Cortex of kidney (tissue), 1 donor: ENCODE measurements around the gene IKBKE.

Experiments used
- DNase-seq: peaks from one replicate; lab custom pipeline; 2025; lab: John Stamatoyannopoulos, UW

IKBKE gene

GRCh38 chr1:206512058-206512850 lies 42.0 kb downstream of the IKBKE start:
- no peak for DNase-seq

- no peak for DNase-seq
Observed at GRCh38 chr1:206512851-206513180, 42.5 kb downstream of the IKBKE start.

DNA sequence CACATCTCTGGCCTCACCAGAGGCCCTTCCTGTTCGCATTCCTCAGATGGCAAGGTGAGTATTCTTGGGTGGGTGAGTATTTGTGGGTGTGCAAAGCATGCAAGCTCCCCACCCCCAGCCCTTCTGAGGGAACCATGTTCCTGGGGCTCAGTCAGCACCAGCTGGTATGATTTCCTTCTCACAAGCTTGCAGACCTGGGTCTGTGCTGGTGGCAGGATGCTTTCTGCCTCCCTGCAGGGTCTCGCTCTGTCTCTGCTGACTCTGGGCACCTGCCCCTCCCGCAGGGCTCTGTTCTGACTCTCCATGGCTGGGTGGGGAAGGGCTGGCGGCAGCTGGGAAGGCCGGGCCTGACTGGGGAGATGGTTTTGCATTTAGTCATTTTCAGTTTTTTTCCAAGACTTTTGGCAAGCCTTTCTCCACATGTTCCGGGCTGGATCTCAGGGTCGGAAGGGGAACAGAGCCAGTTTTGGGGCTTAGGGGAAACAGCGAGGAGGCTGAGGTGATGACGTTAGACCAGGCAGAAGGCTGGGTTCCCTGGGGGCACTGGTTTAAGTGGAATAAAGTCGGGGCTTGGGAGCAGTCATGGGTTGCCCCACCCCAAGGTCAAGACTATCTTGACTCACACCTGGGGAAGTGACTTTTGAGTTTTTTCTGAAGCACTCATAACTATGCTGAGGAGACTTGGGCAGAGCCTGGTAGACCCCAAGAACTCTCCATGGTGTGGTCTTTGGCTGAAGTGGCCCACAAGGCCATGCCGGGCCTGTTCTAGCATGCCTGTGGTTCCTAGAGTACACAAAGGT lies 43.2 kb downstream of the IKBKE start:
- DNase-seq, result no peak

DNA sequence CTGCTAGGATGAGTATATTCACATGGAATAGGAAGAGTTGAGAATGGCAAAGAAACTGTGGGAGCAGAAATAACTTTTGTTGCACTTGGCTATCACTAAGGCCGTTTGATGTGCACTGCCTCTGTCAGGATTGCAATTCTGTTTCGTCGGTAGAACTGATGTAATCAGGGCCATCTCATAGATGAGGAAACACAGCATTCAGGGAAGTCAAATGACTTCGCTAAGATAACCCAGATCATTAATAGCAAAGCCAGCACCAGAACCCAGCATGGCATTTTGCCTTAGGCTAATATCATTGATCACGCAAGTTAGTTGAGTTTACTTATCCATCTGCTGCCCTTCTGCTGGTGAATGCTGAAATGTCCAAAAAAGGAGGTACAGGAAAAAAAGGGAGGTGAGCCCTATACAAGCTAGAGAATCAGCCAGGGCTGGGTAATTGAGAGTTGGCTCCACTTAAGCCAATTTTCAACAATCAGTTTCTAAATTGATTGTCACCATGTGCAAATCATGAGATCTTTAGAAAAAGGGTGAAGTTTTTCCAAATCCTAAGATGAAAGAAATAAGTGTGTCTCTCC lies 44.6 kb downstream of the IKBKE start:
- DNase-seq, result no peak

DNA sequence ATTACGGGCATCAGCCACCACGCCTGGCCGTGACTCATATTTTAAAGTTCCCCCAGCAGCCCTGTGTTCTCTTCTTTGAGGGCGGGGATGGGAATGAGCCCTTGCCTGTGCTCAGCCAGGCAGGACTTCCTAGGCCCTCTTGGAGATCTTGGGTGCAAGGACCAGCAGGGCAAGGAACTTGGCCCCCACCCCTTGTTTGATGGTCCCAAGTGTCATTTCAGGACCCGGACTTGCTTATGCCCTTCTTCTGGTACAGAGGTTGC lies 46.4 kb downstream of the IKBKE start:
- DNase-seq, result no peak

DNA sequence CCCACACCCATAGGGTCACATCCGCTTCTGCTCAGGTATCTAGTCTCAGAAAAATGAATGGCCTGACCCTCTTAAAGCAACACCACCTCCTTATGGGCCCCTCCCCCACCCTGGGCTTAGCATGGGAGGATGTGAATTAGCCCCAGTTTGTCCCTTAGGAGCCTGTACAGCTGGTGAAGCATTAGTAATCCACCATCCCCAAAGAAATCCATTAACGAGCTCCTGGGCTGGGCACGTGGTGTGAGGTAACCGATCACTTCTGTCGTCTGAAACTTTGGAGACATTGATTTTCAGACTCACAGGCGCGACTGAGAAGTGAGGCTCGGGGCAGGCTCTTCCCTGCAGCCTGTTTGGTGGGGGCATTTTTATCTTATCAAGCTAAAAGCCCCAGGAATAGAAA lies 47.5 kb downstream of the IKBKE start:
- DNase-seq, result no peak

DNA sequence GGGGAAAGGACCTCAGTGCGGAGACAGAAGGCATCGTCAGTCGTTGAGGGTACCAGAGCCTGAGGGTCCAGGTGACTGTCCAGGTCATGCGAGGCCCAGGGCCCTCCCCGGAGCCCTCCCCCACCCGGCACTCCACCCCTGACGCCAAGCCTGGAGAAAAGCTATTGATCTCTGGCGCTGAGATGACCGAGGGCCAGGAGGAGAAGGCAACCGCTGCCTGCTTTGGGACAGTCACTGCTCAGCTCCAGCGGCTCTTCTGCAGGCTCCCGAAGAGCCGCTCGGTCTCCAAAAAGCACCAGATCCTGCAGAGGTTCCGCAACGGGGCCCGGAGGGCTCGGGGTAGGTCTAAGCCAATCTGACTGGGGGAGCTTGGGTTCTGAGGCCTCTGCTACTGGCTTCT lies 47.9 kb downstream of the IKBKE start:
- no peak for DNase-seq

DNA sequence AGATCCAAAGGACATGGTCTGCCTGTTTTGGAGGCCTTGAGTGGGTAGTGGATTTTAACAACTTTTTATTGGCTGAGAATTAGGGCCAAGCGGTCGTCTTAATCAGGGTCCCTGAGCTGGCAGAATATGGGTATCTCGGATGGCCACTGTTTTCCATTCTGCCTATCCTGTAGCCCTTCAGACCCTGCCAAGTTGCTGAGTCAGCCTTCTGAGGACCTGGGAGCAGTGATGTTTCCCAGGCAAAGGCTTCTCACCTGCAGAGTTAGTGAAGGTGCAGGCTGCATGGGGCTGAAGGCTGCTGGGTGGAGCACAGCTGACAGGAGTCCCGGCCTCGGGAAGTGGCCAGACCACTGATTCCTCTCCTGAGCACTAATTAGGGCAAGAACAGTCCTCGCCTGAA lies 48.5 kb downstream of the IKBKE start:
- DNase-seq, result no peak

GRCh38 chr1:206521127-206521526 lies 50.9 kb downstream of the IKBKE start:
- no peak for DNase-seq

DNA sequence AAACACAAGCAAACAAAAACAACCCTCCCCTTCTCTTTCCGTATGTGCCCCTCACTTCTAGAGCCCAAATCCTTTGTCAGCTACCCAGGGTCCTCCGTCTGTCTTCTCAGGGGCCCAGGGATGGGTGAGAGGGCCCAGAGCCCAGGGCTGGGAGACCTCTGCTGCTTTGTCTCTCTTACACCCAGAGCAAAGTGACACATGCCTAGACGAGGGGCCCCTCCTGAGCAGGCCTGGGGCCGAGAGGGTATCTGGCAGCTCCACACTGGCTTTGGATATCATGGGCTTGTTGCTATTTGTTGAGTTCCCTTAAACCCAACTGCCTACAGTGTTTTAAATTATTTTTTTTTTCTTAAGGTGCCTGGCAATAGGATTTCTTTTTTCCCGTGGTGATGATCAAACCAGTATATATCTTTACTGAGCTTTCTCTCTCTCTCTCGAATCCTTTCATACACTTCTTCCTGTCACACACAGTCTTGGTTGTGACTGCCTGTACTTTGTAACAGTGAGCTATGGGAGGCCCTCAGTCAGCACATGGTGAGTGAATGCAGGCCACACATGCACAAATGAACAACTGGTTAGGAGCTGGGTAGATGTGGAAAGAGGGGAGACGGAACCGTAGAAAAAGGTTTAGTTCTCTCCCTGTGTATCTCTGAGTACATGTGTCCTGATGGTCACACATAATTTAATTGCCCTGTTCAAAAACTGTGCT lies 51.6 kb downstream of the IKBKE start:
- DNase-seq, result no peak

DNA sequence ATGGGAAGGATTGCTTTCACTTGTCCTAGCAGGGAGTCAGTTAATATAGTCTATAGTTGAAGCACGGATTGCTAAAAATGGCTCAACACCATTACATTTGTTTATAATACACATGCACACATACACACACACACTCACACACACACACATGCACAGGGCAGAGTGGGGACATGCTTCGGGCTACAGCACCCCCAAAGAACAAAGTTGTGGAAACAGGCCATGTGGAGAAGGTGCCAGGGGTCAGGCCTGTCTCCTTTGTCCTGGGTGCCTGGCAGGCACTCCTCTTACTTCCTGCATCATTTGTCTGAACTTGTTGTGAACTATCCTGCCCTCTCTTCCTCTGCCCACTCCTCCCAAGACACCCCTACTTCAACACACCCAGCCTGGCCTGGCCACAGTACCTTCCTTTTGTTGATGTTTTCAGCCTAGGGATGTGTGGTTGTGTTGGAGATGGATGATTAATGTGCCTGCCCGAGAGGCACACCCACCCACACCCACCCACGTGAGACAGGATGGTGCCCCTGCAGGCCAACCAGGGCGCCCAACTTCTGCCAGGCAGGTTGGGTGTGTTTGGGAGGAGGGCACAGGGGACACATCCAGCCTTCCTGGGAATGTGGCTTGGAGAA lies 54.6 kb downstream of the IKBKE start:
- DNase-seq, result no peak

DNA sequence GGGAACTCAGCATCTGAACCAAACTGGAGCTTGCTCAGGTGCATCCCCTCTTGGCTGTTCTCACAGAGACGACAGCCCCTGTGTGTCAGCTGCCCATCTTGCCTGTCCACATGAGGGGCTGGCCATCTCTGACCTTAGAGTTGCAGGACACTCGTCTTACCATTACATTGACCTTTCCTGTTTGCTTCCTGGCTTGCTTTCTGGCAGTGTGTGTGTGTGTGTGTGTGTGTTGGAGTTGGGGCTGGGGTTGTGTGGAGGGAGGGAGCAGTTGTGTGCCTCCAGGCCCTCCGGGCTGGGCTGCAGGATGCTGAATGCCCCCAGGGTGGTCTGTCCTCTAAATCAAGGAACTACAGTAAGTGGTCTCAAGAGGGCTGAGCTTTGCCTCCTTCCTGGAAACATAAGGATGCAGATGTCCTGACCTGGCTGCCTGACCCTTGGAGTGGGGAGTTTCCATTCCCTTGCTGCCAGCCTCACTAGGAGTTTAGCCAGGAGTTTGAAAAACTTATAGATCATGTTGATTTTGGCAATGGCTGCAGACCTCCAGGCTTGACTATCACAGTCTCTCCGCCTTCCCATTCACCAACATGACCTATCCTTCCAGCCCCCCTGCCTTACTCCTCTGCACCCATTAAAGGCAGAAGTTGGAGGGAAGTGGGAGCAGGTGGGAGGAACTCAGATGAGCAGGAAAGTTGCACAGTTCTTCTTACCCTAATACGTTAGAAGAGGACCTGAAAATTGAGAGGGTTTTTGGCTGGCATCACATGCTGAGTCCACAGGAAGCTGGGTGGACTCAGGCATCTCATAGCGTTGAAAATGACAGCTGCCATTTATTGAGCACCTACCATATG lies 56.0 kb downstream of the IKBKE start:
- no peak for DNase-seq

DNA sequence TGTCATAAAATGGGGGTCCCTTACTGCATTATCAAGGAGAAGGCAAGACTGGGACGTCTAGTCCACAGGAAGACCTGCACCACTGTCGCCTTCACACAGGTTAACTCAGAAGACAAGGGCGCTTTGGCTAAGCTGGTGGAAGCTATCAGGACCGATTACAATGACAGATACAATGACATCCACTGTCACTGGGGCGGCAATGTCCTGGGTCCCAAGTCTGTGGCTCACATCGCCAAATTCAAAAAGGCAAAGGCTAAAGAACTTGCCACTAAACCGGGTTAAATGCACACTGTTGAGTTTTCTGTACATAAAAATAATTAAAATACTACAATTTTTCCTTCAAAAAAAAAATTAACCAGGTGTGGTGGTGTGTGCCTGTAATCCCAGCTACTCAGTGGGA lies 59.1 kb downstream of the IKBKE start:
- DNase-seq, result no peak

DNA sequence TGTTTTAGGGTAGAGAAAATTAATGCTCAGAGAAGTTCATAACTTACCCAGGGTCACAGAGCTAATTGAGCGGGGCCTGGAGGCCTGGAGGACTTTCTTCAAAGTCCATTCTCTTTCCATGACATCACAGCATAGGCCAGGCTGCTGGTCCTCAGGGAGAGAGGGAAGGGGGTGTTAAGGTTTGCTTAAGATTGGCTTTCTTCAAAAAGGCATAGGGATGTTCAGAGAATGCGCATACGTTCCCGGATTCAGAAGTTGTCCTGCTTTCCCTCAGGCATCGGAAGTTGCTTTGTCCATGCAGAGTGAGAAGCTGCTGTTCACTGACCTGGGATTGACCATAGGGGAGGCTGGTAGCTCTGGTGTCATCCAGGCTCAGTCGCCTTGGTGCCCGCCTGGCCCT lies 62.1 kb downstream of the IKBKE start:
- DNase-seq, result no peak

GRCh38 chr1:206534552-206534951 lies 64.3 kb downstream of the IKBKE start:
- no peak for DNase-seq

DNA sequence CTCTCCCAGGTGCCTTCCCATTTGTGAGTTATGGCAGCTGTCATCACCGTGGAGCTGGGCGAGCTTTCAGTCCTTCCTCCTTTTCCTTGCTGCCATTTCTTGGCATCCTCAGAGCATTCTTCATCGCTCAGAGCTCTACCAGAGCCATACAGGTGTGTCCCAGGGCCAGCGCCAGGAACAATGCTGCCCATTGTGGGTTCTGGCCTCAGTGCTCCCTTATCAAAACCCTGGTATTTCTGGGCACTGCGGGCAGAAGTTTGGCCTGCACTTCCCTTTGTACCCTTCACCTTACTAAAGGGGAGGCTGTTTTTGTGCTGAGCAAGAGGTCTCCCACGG lies 65.5 kb downstream of the IKBKE start:
- DNase-seq, result no peak

DNA sequence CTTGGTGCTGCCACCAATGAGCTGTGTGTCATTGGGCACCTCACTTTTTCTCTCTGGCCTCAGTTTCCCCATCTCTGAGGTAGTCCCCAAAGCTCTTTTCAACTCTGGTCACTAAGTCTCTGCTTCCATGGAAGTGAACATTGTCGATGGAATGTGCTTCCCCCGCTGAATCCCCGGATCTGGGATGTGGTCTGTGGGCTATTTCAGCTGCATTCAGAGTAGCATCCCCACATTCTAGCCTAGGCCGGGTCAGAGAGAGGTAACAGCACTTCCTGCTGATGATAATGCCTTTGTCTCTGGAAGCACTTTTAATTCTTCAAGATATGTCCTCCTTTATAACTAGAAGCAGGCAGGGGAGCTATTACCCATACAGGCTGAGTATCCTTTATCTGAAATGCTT lies 66.9 kb downstream of the IKBKE start:
- no peak for DNase-seq

GRCh38 chr1:206538086-206538770 lies 68.0 kb downstream of the IKBKE start:
- DNase-seq, result no peak

GRCh38 chr1:206538901-206539640 lies 68.8 kb downstream of the IKBKE start:
- DNase-seq, result no peak

- DNase-seq, result no peak
Observed at GRCh38 chr1:206540044-206540780, 69.9 kb downstream of the IKBKE start.
